ENCODE results near the gene ZC3H12D. TPM values are rescaled to one million over a fixed set of nuclear protein-coding genes. Genes with fewer than 3 reads are reported as not detected.

The ZC3H12D gene
- total and polyA plus RNA-seq, 2 of the 13 experiments (the other 11 are each of a cell fraction or from before 2014, with no cell fraction given) = 1.2 to 2.7 TPM

GRCh38 chr6:149425754-149426153, 59.1 kb downstream of the ZC3H12D start:
- ChIA-PET CTCF (ENCODE audit: low intra/inter-chr PET ratio, low total read pairs) (no interaction called here), POLR2A (no interaction called here)
- FAIRE-seq (no peak), ATAC-seq (no peak), DNase-seq (ENCODE audit: low spot score) (no peak)
- Histone ChIP-seq H3K4me1 (ENCODE audit: insufficient read depth, low read length) (peaks cover 27% of the 10 kb centered on the region), H3K27ac (ENCODE audit: extremely low read length, insufficient read depth, low read length) (no peak overlapping the region), H3K27me3 (ENCODE audit: control insufficient read depth in 1 of 2, insufficient read depth in 2 of 2, low read length in 2 of 2) (peaks cover 5 to 45% of the 10 kb centered on the region in 2 experiments; a peak in 4 of 5 replicates), H3K9ac (ENCODE audit: insufficient read depth, low read depth, low read length) (no peak overlapping the region), H3K36me3 (replicated peaks in 1 of 2; ENCODE audit: control insufficient read depth in 1 of 2, insufficient read depth in 2 of 2, low read length in 2 of 2) (no peaks in the 10 kb centered on the region), H4K20me1 (ENCODE audit: insufficient read depth, low read length) (no peaks in the 10 kb centered on the region), H3K4me2 (ENCODE audit: low read depth, low read length) (no peak overlapping the region), H3K79me2 (ENCODE audit: insufficient read depth, low read length) (no peaks in the 10 kb centered on the region), H3K4me3 (replicated peaks in 1 of 3; ENCODE audit: insufficient read depth in 1 of 3, low read depth in 2 of 3, low read length in 3 of 3) (no peak overlapping the region), H2AFZ (ENCODE audit: low read length) (no peak overlapping the region), H3K9me3 (ENCODE audit: low read length) (no peaks in the 10 kb centered on the region)
- TF ChIP-seq MAFF (IDR thresholded peaks at IDR 0.05; ENCODE audit: low read depth, low read length) (no peak), ZNF407 (CRISPR knock-in tag; IDR thresholded peaks at IDR 0.05; ENCODE audit: not compliant biosample characterization) (no peak), ZNF414 (CRISPR knock-in tag; IDR thresholded peaks at IDR 0.05) (no peak)
- no TSS peak for BruUV-seq (replicated peaks)
- in situ Hi-C loops (cut with HindIII; ENCODE audit: extremely low pct_ligation_motif_present, low pct_unique_long_range_greater_than_20kb) = loop anchor here (5.0 kb wide), 2 partner anchors 343 to 393 kb away; no protein-coding TSS in a partner anchor
- intact Hi-C loops (cut with micrococcal nuclease; ENCODE audit: unreplicated experiment) = no loop called here
- WGBS (ENCODE audit: low lambda C conversion rate) = 54% methylated on average over 5 of the region's 5 CpGs

Data from HepG2 (cell line).